Measurements from ENCODE around the gene EPC1. TPM values are rescaled to one million over a fixed set of nuclear protein-coding genes. Genes with fewer than 3 reads are reported as not detected.
A peak's percentile ranks its signal among the peaks of the same experiment; 100 is the strongest.

The EPC1 gene
- total RNA-seq, 1 donor from 2014 or later, result 62.7 TPM

GRCh38 chr10:32293581-32293980 lies 53.4 kb downstream of the EPC1 start:
- Mint-ChIP-seq H3K27me3 (ENCODE audit: low read depth) (no peaks in the 10 kb centered on the region), H3K4me3 (no peak overlapping the region), H3K4me1 (no peaks in the 10 kb centered on the region), H3K36me3 (peaks cover 13% of the 10 kb centered on the region), H3K27ac (no peak overlapping the region), H3K9me3 (no peaks in the 10 kb centered on the region)
- TF ChIP-seq CTCF (IDR thresholded peaks at IDR 0.05; ENCODE audit: unreplicated experiment), result no peak
- no peak for DNase-seq (ENCODE audit: low spot score in 2 of 2, unreplicated experiment in 2 of 2)

GRCh38 chr10:32279795-32280194 lies 67.2 kb downstream of the EPC1 start:
- Mint-ChIP-seq H3K36me3 (peaks cover 37% of the 10 kb centered on the region), H3K9me3 (no peaks in the 10 kb centered on the region), H3K27me3 (ENCODE audit: low read depth) (no peaks in the 10 kb centered on the region), H3K4me1 (peaks cover 3% of the 10 kb centered on the region), H3K4me3 (no peak overlapping the region), H3K27ac (no peak overlapping the region)
- no peak for TF ChIP-seq CTCF (IDR thresholded peaks at IDR 0.05; ENCODE audit: unreplicated experiment)
- no peak for DNase-seq (ENCODE audit: low spot score in 2 of 2, unreplicated experiment in 2 of 2)

GRCh38 chr10:32273336-32273735 lies 73.6 kb downstream of the EPC1 start:
- no peak for DNase-seq (ENCODE audit: low spot score in 2 of 2, unreplicated experiment in 2 of 2)
- no peak for TF ChIP-seq CTCF (IDR thresholded peaks at IDR 0.05; ENCODE audit: unreplicated experiment)
- Mint-ChIP-seq H3K9me3 (no peaks in the 10 kb centered on the region), H3K36me3 (peaks cover 38% of the 10 kb centered on the region), H3K4me1 (peaks cover 3% of the 10 kb centered on the region), H3K4me3 (no peak overlapping the region), H3K27me3 (ENCODE audit: low read depth) (no peaks in the 10 kb centered on the region), H3K27ac (peak overlapping the region; percentile 21)

- H3K4me3 Mint-ChIP-seq, result no peak overlapping the region
- peaks cover 44% of the 10 kb centered on the region for H3K36me3 Mint-ChIP-seq
- no peaks in the 10 kb centered on the region for H3K27me3 Mint-ChIP-seq (ENCODE audit: low read depth)
- no peak for DNase-seq (ENCODE audit: low spot score in 2 of 2, unreplicated experiment in 2 of 2)
- H3K9me3 Mint-ChIP-seq, result no peaks in the 10 kb centered on the region
- H3K4me1 Mint-ChIP-seq, result peaks cover 3% of the 10 kb centered on the region
- H3K27ac Mint-ChIP-seq, result no peak overlapping the region
- TF ChIP-seq CTCF (IDR thresholded peaks at IDR 0.05; ENCODE audit: unreplicated experiment), result no peak
Observed at GRCh38 chr10:32271617-32272016, 75.3 kb downstream of the EPC1 start.

- H3K27me3 Mint-ChIP-seq (ENCODE audit: low read depth), result no peaks in the 10 kb centered on the region
- DNase-seq (ENCODE audit: low spot score in 2 of 2, unreplicated experiment in 2 of 2), result no peak
- H3K9me3 Mint-ChIP-seq, result no peaks in the 10 kb centered on the region
- TF ChIP-seq CTCF (IDR thresholded peaks at IDR 0.05; ENCODE audit: unreplicated experiment), result no peak
- peaks cover 41% of the 10 kb centered on the region for H3K36me3 Mint-ChIP-seq
- peaks cover 3% of the 10 kb centered on the region for H3K4me1 Mint-ChIP-seq
- no peak overlapping the region for H3K4me3 Mint-ChIP-seq
- peak overlapping the region; percentile 70 for H3K27ac Mint-ChIP-seq
Observed at GRCh38 chr10:32269343-32270100, 77.4 kb downstream of the EPC1 start.

Measured in mesothelial cell of epicardium (in vitro differentiated cells).